Measurements from ENCODE around the gene GABRP.

DNA sequence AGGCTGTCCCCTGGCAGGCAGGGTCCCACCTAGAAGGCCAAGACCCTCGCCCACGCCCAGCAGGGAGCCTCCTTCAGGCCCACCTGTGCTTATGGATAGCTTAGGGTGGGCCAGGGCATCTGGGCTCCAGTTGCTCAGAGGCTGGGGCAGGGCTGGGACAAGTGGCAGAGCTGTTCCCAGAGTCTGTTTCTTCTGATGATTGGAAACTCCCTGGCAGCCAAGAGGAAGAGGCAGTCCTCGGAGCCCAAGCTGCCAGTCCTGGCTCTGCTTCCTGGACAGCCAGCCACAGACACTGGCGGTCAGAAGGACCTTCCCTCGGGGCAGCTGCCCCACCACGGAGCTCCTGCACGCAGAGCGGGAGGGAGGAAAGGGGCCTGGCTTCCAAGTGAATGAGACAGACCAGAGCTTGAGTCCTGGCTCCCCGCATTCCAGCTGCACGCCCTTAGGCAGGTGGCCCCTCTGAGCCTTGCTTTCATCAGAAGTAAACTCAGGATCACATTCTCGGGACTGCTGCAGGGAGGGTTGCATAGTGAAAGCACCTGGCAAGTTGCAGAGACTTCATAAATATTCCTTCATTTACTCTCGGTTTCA, 37.9 kb upstream of the GABRP start:
- 0 out of 2 replicates have a peak, but pooled peaks have one; percentile 48 for TF ChIP-seq GATA2 (IDR thresholded peaks at IDR 0.05; ENCODE audit: low read depth, low read length)
- TF ChIP-seq GATA3 (IDR thresholded peaks at IDR 0.05; ENCODE audit: low read depth, low read length): no peak
